Measurements from ENCODE around the gene KCNQ2.

Gene KCNQ2

GRCh38 chr20:63377951-63378381 is 94.5 kb downstream of the KCNQ2 start:
- Mint-ChIP-seq H3K4me1 (peaks cover 2% of the 10 kb centered on the region), H3K27me3 (peaks cover 14% of the 10 kb centered on the region), H3K27ac (no peak overlapping the region), H3K9me3 (no peaks in the 10 kb centered on the region), H3K36me3 (ENCODE audit: low read depth) (no peaks in the 10 kb centered on the region), H3K4me3 (no peak overlapping the region)
- ATAC-seq (no peak), DNase-seq (no peak)

GRCh38 chr20:63377256-63377941 is 95.1 kb downstream of the KCNQ2 start:
- Mint-ChIP-seq H3K27me3 (peaks cover 14% of the 10 kb centered on the region), H3K4me1 (peaks cover 2% of the 10 kb centered on the region), H3K4me3 (no peak overlapping the region), H3K27ac (no peak overlapping the region), H3K36me3 (ENCODE audit: low read depth) (no peaks in the 10 kb centered on the region), H3K9me3 (no peaks in the 10 kb centered on the region)
- DNase-seq (no peak), ATAC-seq (no peak)

- ATAC-seq = no peak
- no peak overlapping the region for H3K4me3 Mint-ChIP-seq
- DNase-seq = no peak
- no peaks in the 10 kb centered on the region for H3K9me3 Mint-ChIP-seq
- H3K27ac Mint-ChIP-seq = no peak overlapping the region
- H3K4me1 Mint-ChIP-seq = peaks cover 2% of the 10 kb centered on the region
- H3K36me3 Mint-ChIP-seq (ENCODE audit: low read depth) = no peaks in the 10 kb centered on the region
- H3K27me3 Mint-ChIP-seq = peaks cover 14% of the 10 kb centered on the region
Observed at GRCh38 chr20:63376283-63377250, 95.9 kb downstream of the KCNQ2 start.

GRCh38 chr20:63375438-63375837 is 97.0 kb downstream of the KCNQ2 start:
- Mint-ChIP-seq H3K4me1 (peaks cover 2% of the 10 kb centered on the region), H3K9me3 (no peaks in the 10 kb centered on the region), H3K27ac (no peak overlapping the region), H3K27me3 (peaks cover 14% of the 10 kb centered on the region), H3K36me3 (ENCODE audit: low read depth) (no peaks in the 10 kb centered on the region), H3K4me3 (no peak overlapping the region)
- DNase-seq (no peak), ATAC-seq (no peak)

- no peaks in the 10 kb centered on the region for H3K9me3 Mint-ChIP-seq
- DNase-seq (no peak), ATAC-seq (no peak)
- no peak overlapping the region for H3K4me3 Mint-ChIP-seq
- no peaks in the 10 kb centered on the region for H3K36me3 Mint-ChIP-seq (ENCODE audit: low read depth)
- H3K4me1 Mint-ChIP-seq = peaks cover 2% of the 10 kb centered on the region
- H3K27ac Mint-ChIP-seq = no peak overlapping the region
- peaks cover 11% of the 10 kb centered on the region for H3K27me3 Mint-ChIP-seq
Observed at GRCh38 chr20:63374504-63374903, 98.0 kb downstream of the KCNQ2 start.

GRCh38 chr20:63373996-63374395 is 98.5 kb downstream of the KCNQ2 start:
- peaks cover 2% of the 10 kb centered on the region for H3K4me1 Mint-ChIP-seq
- no peak overlapping the region for H3K4me3 Mint-ChIP-seq
- DNase-seq (no peak), ATAC-seq (no peak)
- no peaks in the 10 kb centered on the region for H3K36me3 Mint-ChIP-seq (ENCODE audit: low read depth)
- H3K27ac Mint-ChIP-seq = no peak overlapping the region
- no peaks in the 10 kb centered on the region for H3K9me3 Mint-ChIP-seq
- H3K27me3 Mint-ChIP-seq = peaks cover 11% of the 10 kb centered on the region

GRCh38 chr20:63372971-63373885 is 99.2 kb downstream of the KCNQ2 start:
- no peak overlapping the region for H3K27ac Mint-ChIP-seq
- no peaks in the 10 kb centered on the region for H3K9me3 Mint-ChIP-seq
- ATAC-seq = no peak
- H3K27me3 Mint-ChIP-seq = peaks cover 11% of the 10 kb centered on the region
- H3K4me1 Mint-ChIP-seq = peaks cover 2% of the 10 kb centered on the region
- no peaks in the 10 kb centered on the region for H3K36me3 Mint-ChIP-seq (ENCODE audit: low read depth)
- no peak for DNase-seq
- no peak overlapping the region for H3K4me3 Mint-ChIP-seq

GRCh38 chr20:63371291-63371865 is 101.1 kb downstream of the KCNQ2 start:
- Mint-ChIP-seq H3K4me1 (no peaks in the 10 kb centered on the region), H3K4me3 (no peak overlapping the region), H3K9me3 (no peaks in the 10 kb centered on the region), H3K36me3 (ENCODE audit: low read depth) (no peaks in the 10 kb centered on the region), H3K27ac (no peak overlapping the region), H3K27me3 (peaks cover 5% of the 10 kb centered on the region)
- no peak for ATAC-seq
- no peak for DNase-seq

GRCh38 chr20:63370618-63371187 is 101.8 kb downstream of the KCNQ2 start:
- Mint-ChIP-seq H3K9me3 (no peaks in the 10 kb centered on the region), H3K4me1 (no peaks in the 10 kb centered on the region), H3K36me3 (ENCODE audit: low read depth) (no peaks in the 10 kb centered on the region), H3K27me3 (peaks cover 2% of the 10 kb centered on the region), H3K4me3 (no peak overlapping the region), H3K27ac (no peak overlapping the region)
- ATAC-seq (no peak), DNase-seq (no peak)

- DNase-seq (no peak), ATAC-seq (no peak)
- no peaks in the 10 kb centered on the region for H3K4me1 Mint-ChIP-seq
- H3K4me3 Mint-ChIP-seq = no peak overlapping the region
- H3K9me3 Mint-ChIP-seq = no peaks in the 10 kb centered on the region
- no peaks in the 10 kb centered on the region for H3K36me3 Mint-ChIP-seq (ENCODE audit: low read depth)
- H3K27ac Mint-ChIP-seq = no peak overlapping the region
- peaks cover 2% of the 10 kb centered on the region for H3K27me3 Mint-ChIP-seq
Observed at GRCh38 chr20:63369724-63370617, 102.5 kb downstream of the KCNQ2 start.

- ATAC-seq = no peak
- DNase-seq = no peak
- no peaks in the 10 kb centered on the region for H3K27me3 Mint-ChIP-seq
- H3K4me3 Mint-ChIP-seq = no peak overlapping the region
- no peaks in the 10 kb centered on the region for H3K36me3 Mint-ChIP-seq (ENCODE audit: low read depth)
- H3K9me3 Mint-ChIP-seq = no peaks in the 10 kb centered on the region
- no peaks in the 10 kb centered on the region for H3K4me1 Mint-ChIP-seq
- no peak overlapping the region for H3K27ac Mint-ChIP-seq
Observed at GRCh38 chr20:63369024-63369530, 103.4 kb downstream of the KCNQ2 start.

- Mint-ChIP-seq H3K27ac (no peak overlapping the region), H3K4me3 (no peak overlapping the region), H3K9me3 (no peaks in the 10 kb centered on the region), H3K36me3 (ENCODE audit: low read depth) (no peaks in the 10 kb centered on the region), H3K4me1 (no peaks in the 10 kb centered on the region), H3K27me3 (no peaks in the 10 kb centered on the region)
- DNase-seq = no peak
- ATAC-seq = no peak
Observed at GRCh38 chr20:63368151-63368550, 104.3 kb downstream of the KCNQ2 start.
